Measurements from ENCODE around the gene ZNF524.

ZNF524 gene

GRCh38 chr19:55623561-55623960 is 23.5 kb downstream of the ZNF524 start:
- Histone ChIP-seq H3K4me3 (ENCODE audit: low read depth in 1 of 2, low read length in 1 of 2) (peak overlapping the region; percentile 66 to 79), H3K27me3 (no peaks in the 10 kb centered on the region), H3K27ac (peak overlapping the region; percentile 96), H3K9me3 (no peaks in the 10 kb centered on the region), H3K36me3 (peaks cover 9% of the 10 kb centered on the region), H3K4me1 (ENCODE audit: control insufficient read depth in 1 of 2, insufficient read depth in 1 of 2, low read depth in 1 of 2, low read length in 1 of 2) (peaks cover 63 to 67% of the 10 kb centered on the region in 2 experiments)
- TF ChIP-seq, protein P1, sequence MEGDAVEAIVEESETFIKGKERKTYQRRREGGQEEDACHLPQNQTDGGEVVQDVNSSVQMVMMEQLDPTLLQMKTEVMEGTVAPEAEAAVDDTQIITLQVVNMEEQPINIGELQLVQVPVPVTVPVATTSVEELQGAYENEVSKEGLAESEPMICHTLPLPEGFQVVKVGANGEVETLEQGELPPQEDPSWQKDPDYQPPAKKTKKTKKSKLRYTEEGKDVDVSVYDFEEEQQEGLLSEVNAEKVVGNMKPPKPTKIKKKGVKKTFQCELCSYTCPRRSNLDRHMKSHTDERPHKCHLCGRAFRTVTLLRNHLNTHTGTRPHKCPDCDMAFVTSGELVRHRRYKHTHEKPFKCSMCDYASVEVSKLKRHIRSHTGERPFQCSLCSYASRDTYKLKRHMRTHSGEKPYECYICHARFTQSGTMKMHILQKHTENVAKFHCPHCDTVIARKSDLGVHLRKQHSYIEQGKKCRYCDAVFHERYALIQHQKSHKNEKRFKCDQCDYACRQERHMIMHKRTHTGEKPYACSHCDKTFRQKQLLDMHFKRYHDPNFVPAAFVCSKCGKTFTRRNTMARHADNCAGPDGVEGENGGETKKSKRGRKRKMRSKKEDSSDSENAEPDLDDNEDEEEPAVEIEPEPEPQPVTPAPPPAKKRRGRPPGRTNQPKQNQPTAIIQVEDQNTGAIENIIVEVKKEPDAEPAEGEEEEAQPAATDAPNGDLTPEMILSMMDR (IDR thresholded peaks at IDR 0.05) = no peak

GRCh38 chr19:55624109-55625003 is 24.3 kb downstream of the ZNF524 start, which contains the start of gene ZNF784:
Gene ZNF784, minus strand, starts transcription at chr19:55624566. Its CDS starts 5 bp downstream, at chr19:55624561.
- TF ChIP-seq, protein P1 (IDR thresholded peaks at IDR 0.05) = peak; percentile 29
- H3K36me3 ChIP-seq = peaks cover 9% of the 10 kb centered on the region
- peaks cover 55 to 59% of the 10 kb centered on the region in 2 experiments for H3K4me1 ChIP-seq (ENCODE audit: control insufficient read depth in 1 of 2, insufficient read depth in 1 of 2, low read depth in 1 of 2, low read length in 1 of 2)
- no peaks in the 10 kb centered on the region for H3K9me3 ChIP-seq
- no peaks in the 10 kb centered on the region for H3K27me3 ChIP-seq
- H3K27ac ChIP-seq = peak within 1 kb of the TSS; percentile 96
- peak within 1 kb of the TSS; percentile 66 to 79 for H3K4me3 ChIP-seq (ENCODE audit: low read depth in 1 of 2, low read length in 1 of 2)

GRCh38 chr19:55625004-55625326 is 24.9 kb downstream of the ZNF524 start:
- Histone ChIP-seq H3K9me3 (no peaks in the 10 kb centered on the region), H3K27ac (peak overlapping the region; percentile 96), H3K4me1 (ENCODE audit: control insufficient read depth in 1 of 2, insufficient read depth in 1 of 2, low read depth in 1 of 2, low read length in 1 of 2) (peaks cover 49 to 53% of the 10 kb centered on the region in 2 experiments), H3K4me3 (ENCODE audit: low read depth in 1 of 2, low read length in 1 of 2) (peak overlapping the region; percentile 66 to 79), H3K27me3 (no peaks in the 10 kb centered on the region), H3K36me3 (peaks cover 9% of the 10 kb centered on the region)
- TF ChIP-seq, protein P1 (IDR thresholded peaks at IDR 0.05) = no peak

DNA sequence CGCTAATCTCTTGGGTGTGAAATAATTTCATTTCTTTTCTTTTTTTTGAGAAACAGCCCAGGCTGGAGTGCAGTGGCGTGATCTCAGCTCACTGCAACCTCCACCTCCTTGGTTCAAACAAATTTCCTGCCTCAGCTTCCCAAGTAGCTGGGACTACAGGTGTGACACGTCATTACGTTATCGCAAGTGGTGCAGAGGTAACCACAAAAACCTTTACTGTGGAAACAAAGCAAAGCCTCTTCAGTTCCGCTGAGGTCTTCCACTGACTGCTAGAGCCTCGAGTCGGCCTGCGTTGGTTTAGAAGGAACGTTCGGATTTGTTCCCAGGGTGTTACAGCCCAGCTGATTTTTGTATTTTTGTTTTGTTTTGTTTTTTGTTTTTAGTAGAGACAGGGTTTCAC is 26.3 kb downstream of the ZNF524 start:
- H3K27ac ChIP-seq = no peak overlapping the region
- H3K9me3 ChIP-seq = no peaks in the 10 kb centered on the region
- peaks cover 35 to 39% of the 10 kb centered on the region in 2 experiments for H3K4me1 ChIP-seq (ENCODE audit: control insufficient read depth in 1 of 2, insufficient read depth in 1 of 2, low read depth in 1 of 2, low read length in 1 of 2)
- H3K27me3 ChIP-seq = no peaks in the 10 kb centered on the region
- no peak overlapping the region for H3K4me3 ChIP-seq (ENCODE audit: low read depth in 1 of 2, low read length in 1 of 2)
- TF ChIP-seq, protein P1 (IDR thresholded peaks at IDR 0.05) = no peak
- H3K36me3 ChIP-seq = peaks cover 9% of the 10 kb centered on the region

DNA sequence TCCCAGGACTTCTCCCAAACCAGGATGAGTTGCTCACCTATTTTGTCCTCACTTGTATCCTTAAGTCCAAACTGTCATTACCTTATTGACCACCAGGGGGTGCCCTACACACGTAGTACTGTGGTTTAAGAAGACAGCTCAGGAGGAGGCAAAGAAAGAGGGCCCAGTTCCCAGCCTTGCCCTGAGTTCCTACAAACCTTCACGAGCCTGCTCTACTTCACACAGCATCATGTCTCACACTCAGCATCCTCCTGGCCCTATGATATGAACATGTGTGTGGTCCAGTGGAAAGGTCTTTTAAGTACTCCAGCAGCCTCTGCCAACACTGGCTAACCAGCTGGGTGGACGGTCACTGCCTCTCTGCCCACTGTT is 32.4 kb downstream of the ZNF524 start:
- no peak overlapping the region for H3K4me3 ChIP-seq (ENCODE audit: low read depth in 1 of 2, low read length in 1 of 2)
- no peaks in the 10 kb centered on the region for H3K27me3 ChIP-seq
- no peaks in the 10 kb centered on the region for H3K36me3 ChIP-seq
- peaks cover 36 to 45% of the 10 kb centered on the region in 2 experiments for H3K4me1 ChIP-seq (ENCODE audit: control insufficient read depth in 1 of 2, insufficient read depth in 1 of 2, low read depth in 1 of 2, low read length in 1 of 2)
- TF ChIP-seq, protein P1 (IDR thresholded peaks at IDR 0.05) = peak; percentile 88
- H3K27ac ChIP-seq = peak overlapping the region; percentile 49
- H3K9me3 ChIP-seq = no peaks in the 10 kb centered on the region
